PC-3 (cell line): Measurements from ENCODE around the gene SH3RF3.

Experiments
- EZH2 ChIP-seq: fragments of 300-600 bp; sonication (generic); IDR thresholded peaks from one replicate; pipeline ENCODE4 v1.6.1; 2017; ENCODE audit warnings: antibody characterized with exemption, mild to moderate bottlenecking, low read length; ENCODE audit not compliant: unreplicated experiment
- EZH2phosphoT487 ChIP-seq: fragments of 300-600 bp; sonication (generic); IDR thresholded peaks from 2 replicates; pipeline ENCODE4 v1.6.1; 2018; ENCODE audit warnings: mild to moderate bottlenecking, antibody characterized with exemption, low read length, borderline replicate concordance
- TF ChIP-seq, protein P1 (sequence below): fragments of 300-600 bp; sonication (generic); conservative IDR thresholded peaks from 2 replicates; pipeline ENCODE4 v1.5.1; 2017; ENCODE audit warnings: antibody characterized with exemption, low read depth, mild to moderate bottlenecking, low read length

GRCh38 chr2:109110170-109110569, 18.8 kb upstream of the SH3RF3 start:
- TF ChIP-seq, protein P1, sequence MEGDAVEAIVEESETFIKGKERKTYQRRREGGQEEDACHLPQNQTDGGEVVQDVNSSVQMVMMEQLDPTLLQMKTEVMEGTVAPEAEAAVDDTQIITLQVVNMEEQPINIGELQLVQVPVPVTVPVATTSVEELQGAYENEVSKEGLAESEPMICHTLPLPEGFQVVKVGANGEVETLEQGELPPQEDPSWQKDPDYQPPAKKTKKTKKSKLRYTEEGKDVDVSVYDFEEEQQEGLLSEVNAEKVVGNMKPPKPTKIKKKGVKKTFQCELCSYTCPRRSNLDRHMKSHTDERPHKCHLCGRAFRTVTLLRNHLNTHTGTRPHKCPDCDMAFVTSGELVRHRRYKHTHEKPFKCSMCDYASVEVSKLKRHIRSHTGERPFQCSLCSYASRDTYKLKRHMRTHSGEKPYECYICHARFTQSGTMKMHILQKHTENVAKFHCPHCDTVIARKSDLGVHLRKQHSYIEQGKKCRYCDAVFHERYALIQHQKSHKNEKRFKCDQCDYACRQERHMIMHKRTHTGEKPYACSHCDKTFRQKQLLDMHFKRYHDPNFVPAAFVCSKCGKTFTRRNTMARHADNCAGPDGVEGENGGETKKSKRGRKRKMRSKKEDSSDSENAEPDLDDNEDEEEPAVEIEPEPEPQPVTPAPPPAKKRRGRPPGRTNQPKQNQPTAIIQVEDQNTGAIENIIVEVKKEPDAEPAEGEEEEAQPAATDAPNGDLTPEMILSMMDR = no peak
- TF ChIP-seq EZH2 (no peak), EZH2phosphoT487 (no peak)
